Measurements from ENCODE around the gene TSPAN9. TPM values are rescaled to one million over a fixed set of nuclear protein-coding genes. Genes with fewer than 3 reads are reported as not detected.

TSPAN9 gene
- total RNA-seq, 1 donor from 2014 or later: 5.0 TPM

- TF ChIP-seq, protein P1, sequence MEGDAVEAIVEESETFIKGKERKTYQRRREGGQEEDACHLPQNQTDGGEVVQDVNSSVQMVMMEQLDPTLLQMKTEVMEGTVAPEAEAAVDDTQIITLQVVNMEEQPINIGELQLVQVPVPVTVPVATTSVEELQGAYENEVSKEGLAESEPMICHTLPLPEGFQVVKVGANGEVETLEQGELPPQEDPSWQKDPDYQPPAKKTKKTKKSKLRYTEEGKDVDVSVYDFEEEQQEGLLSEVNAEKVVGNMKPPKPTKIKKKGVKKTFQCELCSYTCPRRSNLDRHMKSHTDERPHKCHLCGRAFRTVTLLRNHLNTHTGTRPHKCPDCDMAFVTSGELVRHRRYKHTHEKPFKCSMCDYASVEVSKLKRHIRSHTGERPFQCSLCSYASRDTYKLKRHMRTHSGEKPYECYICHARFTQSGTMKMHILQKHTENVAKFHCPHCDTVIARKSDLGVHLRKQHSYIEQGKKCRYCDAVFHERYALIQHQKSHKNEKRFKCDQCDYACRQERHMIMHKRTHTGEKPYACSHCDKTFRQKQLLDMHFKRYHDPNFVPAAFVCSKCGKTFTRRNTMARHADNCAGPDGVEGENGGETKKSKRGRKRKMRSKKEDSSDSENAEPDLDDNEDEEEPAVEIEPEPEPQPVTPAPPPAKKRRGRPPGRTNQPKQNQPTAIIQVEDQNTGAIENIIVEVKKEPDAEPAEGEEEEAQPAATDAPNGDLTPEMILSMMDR (IDR thresholded peaks at IDR 0.05; ENCODE audit: insufficient read depth, low read length, severe bottlenecking): no peak
- FAIRE-seq: no peak
- no peak overlapping the region for H3K4me3 ChIP-seq (ENCODE audit: low read depth, low read length)
- H3K27me3 ChIP-seq (ENCODE audit: control insufficient read depth, insufficient read depth, low read length): no peaks in the 10 kb centered on the region
- DNase-seq (ENCODE audit: low read depth): no peak
- no peaks in the 10 kb centered on the region for H3K36me3 ChIP-seq (ENCODE audit: control insufficient read depth, insufficient read depth, low read length)
Observed at GRCh38 chr12:3251691-3252090, 174.5 kb downstream of the TSPAN9 start.

DNA sequence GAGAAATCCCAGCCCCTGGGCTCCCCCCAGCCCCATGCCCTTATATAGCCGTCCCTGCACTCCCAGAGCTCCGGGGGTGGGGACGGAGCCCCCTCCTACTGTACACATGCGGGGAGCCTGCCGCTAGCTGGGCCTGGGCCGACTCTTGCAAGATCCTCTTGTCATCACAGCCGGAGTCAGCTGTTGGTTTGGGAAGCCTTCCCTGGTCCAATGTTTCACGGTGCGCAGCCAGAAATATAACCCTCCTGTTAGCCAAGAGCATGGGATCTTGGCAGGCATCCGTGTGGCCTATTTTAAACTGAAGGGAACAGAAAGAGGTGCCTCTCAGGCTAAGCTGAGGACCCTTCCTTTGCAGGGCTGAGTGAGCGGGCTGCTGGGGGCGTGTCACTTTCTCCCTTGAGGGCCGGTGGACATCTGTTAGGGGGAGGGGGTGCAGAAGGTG, 175.3 kb downstream of the TSPAN9 start:
- FAIRE-seq (no peak), DNase-seq (ENCODE audit: low read depth) (no peak)
- no peaks in the 10 kb centered on the region for H3K27me3 ChIP-seq (ENCODE audit: control insufficient read depth, insufficient read depth, low read length)
- no peaks in the 10 kb centered on the region for H3K36me3 ChIP-seq (ENCODE audit: control insufficient read depth, insufficient read depth, low read length)
- no peak overlapping the region for H3K4me3 ChIP-seq (ENCODE audit: low read depth, low read length)
- TF ChIP-seq, protein P1 (IDR thresholded peaks at IDR 0.05; ENCODE audit: insufficient read depth, low read length, severe bottlenecking): no peak

DNA sequence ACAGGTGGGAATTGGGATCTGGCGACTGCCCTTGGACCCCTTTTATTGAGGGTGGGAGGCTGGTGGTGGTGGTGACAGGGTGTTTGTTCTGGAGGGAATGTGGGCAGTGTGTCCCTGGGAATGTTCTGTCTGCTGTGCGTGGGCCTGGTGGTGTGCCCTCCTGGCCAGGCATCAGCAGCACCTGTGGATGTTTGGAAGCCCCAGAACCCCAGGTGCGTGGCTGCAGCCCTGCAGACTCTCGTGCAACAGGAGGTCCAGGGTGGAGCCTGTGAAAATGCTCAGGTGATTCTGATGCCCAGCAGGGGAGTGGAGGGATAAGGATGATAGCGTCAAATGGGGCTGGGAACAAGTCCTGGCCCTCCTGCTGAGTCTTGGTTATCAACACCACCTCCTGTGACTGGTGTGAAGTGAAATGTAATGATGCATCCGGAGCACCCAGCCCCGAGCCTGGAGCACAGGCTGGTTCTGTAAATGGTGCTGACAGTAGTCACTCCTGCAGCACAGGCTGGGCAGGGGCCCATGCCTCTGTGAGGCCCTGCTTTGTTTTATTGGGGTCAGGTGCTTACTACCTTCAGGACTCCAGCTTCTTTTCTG, 176.6 kb downstream of the TSPAN9 start:
- no peak for DNase-seq (ENCODE audit: low read depth)
- Histone ChIP-seq H3K27me3 (ENCODE audit: control insufficient read depth, insufficient read depth, low read length) (no peaks in the 10 kb centered on the region), H3K4me3 (ENCODE audit: low read depth, low read length) (no peak overlapping the region), H3K36me3 (ENCODE audit: control insufficient read depth, insufficient read depth, low read length) (no peaks in the 10 kb centered on the region)
- TF ChIP-seq, protein P1 (IDR thresholded peaks at IDR 0.05; ENCODE audit: insufficient read depth, low read length, severe bottlenecking): no peak
- FAIRE-seq: no peak

- DNase-seq (ENCODE audit: low read depth) (no peak), FAIRE-seq (no peak)
- H3K4me3 ChIP-seq (ENCODE audit: low read depth, low read length): no peak overlapping the region
- H3K27me3 ChIP-seq (ENCODE audit: control insufficient read depth, insufficient read depth, low read length): no peaks in the 10 kb centered on the region
- no peaks in the 10 kb centered on the region for H3K36me3 ChIP-seq (ENCODE audit: control insufficient read depth, insufficient read depth, low read length)
- TF ChIP-seq, protein P1 (IDR thresholded peaks at IDR 0.05; ENCODE audit: insufficient read depth, low read length, severe bottlenecking): no peak
Observed at GRCh38 chr12:3255057-3255456, 177.9 kb downstream of the TSPAN9 start.

DNA sequence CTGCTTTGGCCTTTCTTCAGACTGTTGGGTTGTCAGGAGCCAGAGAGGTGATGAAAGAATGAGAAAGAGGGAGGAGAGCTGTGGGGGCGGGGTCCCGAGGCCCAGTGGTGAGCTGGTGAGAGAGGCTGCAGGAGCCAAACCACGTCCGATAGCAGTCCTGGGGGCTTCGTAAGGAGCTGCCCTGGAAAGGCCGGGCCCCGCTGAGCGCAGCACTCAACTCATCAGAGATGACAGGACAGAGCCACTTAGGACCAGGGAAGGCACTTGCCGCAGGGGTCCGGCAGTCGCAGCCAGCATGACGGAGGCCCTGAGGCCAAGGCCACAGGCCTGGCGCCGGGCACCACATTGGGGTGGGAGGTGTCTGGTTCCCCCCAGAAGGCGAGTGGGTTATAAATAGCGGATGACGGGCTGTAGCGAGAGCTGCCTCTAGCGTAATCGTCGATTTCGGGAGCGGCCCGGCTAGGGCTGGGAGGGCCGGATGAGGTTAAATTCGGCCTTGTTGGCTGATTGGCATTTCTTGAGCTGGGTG, 179.0 kb downstream of the TSPAN9 start:
- DNase-seq (ENCODE audit: low read depth) (no peak), FAIRE-seq (no peak)
- TF ChIP-seq, protein P1 (IDR thresholded peaks at IDR 0.05; ENCODE audit: insufficient read depth, low read length, severe bottlenecking): no peak
- no peaks in the 10 kb centered on the region for H3K27me3 ChIP-seq (ENCODE audit: control insufficient read depth, insufficient read depth, low read length)
- no peak overlapping the region for H3K4me3 ChIP-seq (ENCODE audit: low read depth, low read length)
- H3K36me3 ChIP-seq (ENCODE audit: control insufficient read depth, insufficient read depth, low read length): no peaks in the 10 kb centered on the region

GRCh38 chr12:3257411-3257810, 180.2 kb downstream of the TSPAN9 start:
- Histone ChIP-seq H3K4me3 (ENCODE audit: low read depth, low read length) (no peak overlapping the region), H3K27me3 (ENCODE audit: control insufficient read depth, insufficient read depth, low read length) (no peaks in the 10 kb centered on the region), H3K36me3 (ENCODE audit: control insufficient read depth, insufficient read depth, low read length) (no peaks in the 10 kb centered on the region)
- TF ChIP-seq, protein P1 (IDR thresholded peaks at IDR 0.05; ENCODE audit: insufficient read depth, low read length, severe bottlenecking): no peak
- FAIRE-seq (no peak), DNase-seq (ENCODE audit: low read depth) (no peak)
